AG04450 (cell line): ENCODE results near the gene RFTN1. TPM values are rescaled to one million over a fixed set of nuclear protein-coding genes. Genes with fewer than 3 reads are reported as not detected.

ENCODE experiments used
- CTCF ChIA-PET: fragments of 300-600, 350-600 bp; formaldehyde crosslinking; extraction: SDS; loops from one replicate; lab custom pipeline; 2022; ENCODE audit warnings: antibody characterized with exemption, inconsistent platforms; lab: Charles Lee
- POLR2A ChIA-PET: fragments of 350-600 bp; formaldehyde crosslinking; extraction: SDS; loops from one replicate; lab custom pipeline; 2021; ENCODE audit warnings: antibody characterized with exemption, inconsistent platforms; lab: Yijun Ruan, JAX
- DNase-seq: peaks from one replicate; pipeline ENCODE4 v3.0.0-alpha.2; 2011; ENCODE audit warnings: low read depth, low spot score
- H3K27ac ChIP-seq: one replicate; pipeline ENCODE4 v1.5.1; 2012; ENCODE audit warnings: low read depth, low read length, control low read depth
- H3K27me3 ChIP-seq: one replicate; pipeline ENCODE4 v1.6.0; 2012; ENCODE audit warnings: low read length; ENCODE audit not compliant: control insufficient read depth, insufficient read depth
- H3K4me3 ChIP-seq: 2 replicates; pipeline ENCODE4 v1.5.1; 2011; ENCODE audit warnings: mild to moderate bottlenecking, low read depth, low read length, control low read depth
- H3K9me3 ChIP-seq: 2 replicates; pipeline ENCODE4 v1.5.1; 2012; ENCODE audit warnings: low read length; ENCODE audit not compliant: control insufficient read depth, insufficient read depth
- polyA plus RNA-seq: library from polyadenylated mRNA; depleted of rRNA; stranded (reverse); fragments of >200 nt; gene quantifications from 2 replicates; pipeline ENCODE4 v1.2.3, GENCODE V29; 2011
- TF ChIP-seq, protein P1 (sequence below): IDR thresholded peaks from 2 replicates; pipeline ENCODE4 v1.5.1; 2011; ENCODE audit warnings: low read depth, low read length, control low read depth, inconsistent platforms

Gene RFTN1
- polyA plus RNA-seq, 1 experiment = 97.3 TPM

- no peak overlapping the region for H3K27ac ChIP-seq
- CTCF ChIA-PET = no interaction called here
- no peak for DNase-seq
- TF ChIP-seq, protein P1, sequence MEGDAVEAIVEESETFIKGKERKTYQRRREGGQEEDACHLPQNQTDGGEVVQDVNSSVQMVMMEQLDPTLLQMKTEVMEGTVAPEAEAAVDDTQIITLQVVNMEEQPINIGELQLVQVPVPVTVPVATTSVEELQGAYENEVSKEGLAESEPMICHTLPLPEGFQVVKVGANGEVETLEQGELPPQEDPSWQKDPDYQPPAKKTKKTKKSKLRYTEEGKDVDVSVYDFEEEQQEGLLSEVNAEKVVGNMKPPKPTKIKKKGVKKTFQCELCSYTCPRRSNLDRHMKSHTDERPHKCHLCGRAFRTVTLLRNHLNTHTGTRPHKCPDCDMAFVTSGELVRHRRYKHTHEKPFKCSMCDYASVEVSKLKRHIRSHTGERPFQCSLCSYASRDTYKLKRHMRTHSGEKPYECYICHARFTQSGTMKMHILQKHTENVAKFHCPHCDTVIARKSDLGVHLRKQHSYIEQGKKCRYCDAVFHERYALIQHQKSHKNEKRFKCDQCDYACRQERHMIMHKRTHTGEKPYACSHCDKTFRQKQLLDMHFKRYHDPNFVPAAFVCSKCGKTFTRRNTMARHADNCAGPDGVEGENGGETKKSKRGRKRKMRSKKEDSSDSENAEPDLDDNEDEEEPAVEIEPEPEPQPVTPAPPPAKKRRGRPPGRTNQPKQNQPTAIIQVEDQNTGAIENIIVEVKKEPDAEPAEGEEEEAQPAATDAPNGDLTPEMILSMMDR = no peak
- no peaks in the 10 kb centered on the region for H3K9me3 ChIP-seq
- no peaks in the 10 kb centered on the region for H3K27me3 ChIP-seq
- H3K4me3 ChIP-seq = no peak overlapping the region
- POLR2A ChIA-PET = no interaction called here
Measured at GRCh38 chr3:16323737-16324136, 189.8 kb downstream of the RFTN1 start.

DNA sequence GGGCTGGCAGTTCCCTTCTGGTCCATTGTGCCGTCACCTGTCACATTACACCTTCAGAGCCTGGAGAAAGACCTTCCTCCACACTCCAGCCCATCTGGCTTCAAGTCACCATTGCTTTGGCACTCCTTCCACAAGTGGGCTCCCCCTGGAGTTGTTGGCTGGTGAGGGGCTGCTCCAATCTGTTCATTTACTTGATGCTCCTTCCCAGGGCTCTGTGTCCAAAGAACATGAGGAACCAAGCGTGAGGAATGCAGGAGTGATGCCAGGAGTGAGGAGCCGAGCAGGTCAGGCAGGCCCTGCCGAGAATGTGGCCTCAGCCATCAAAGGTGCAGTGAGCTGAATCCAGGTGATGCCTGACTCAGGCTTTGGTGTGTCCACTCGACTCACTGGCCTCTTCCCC, 191.3 kb downstream of the RFTN1 start:
- Histone ChIP-seq H3K27me3 (no peaks in the 10 kb centered on the region), H3K27ac (no peak overlapping the region), H3K4me3 (no peak overlapping the region), H3K9me3 (no peaks in the 10 kb centered on the region)
- ChIA-PET POLR2A (no interaction called here), CTCF (no interaction called here)
- no peak for DNase-seq
- TF ChIP-seq, protein P1 = no peak

DNA sequence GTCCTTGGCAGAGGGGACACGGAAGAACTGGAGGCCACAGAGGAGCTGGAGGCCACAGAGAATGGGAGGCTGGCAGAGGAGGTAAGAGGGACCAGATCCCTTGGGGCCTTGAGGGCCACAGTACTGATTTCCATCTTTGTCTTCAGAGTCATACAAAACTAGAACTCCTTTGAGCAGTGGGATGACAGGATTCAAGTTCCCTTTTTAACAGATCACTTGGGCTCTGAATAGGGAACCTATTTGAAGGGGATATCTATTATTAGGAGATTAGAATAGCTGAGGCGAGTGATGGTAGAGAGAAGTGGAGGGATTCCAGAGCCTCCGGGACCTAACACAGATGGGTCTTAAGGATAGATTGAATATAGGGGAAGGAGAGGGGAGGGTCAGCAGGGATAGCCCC, 192.8 kb downstream of the RFTN1 start:
- no peak overlapping the region for H3K27ac ChIP-seq
- DNase-seq = no peak
- no peaks in the 10 kb centered on the region for H3K9me3 ChIP-seq
- POLR2A ChIA-PET = no interaction called here
- H3K4me3 ChIP-seq = no peak overlapping the region
- TF ChIP-seq, protein P1 = no peak
- CTCF ChIA-PET = interaction anchor here (0.6 to 1.4 kb wide), 2 partner anchors 30 to 196 kb away, joined by 4 to 5 read pairs; no protein-coding TSS in a partner anchor
- no peaks in the 10 kb centered on the region for H3K27me3 ChIP-seq

- Histone ChIP-seq H3K9me3 (no peaks in the 10 kb centered on the region), H3K27ac (no peak overlapping the region), H3K27me3 (no peaks in the 10 kb centered on the region), H3K4me3 (no peak overlapping the region)
- no peak for DNase-seq
- ChIA-PET POLR2A (no interaction called here), CTCF (interaction anchor here (0.6 to 1.4 kb wide), 4 partner anchors 13 to 1317 kb away, joined by 3 to 5 read pairs (median 4); no protein-coding TSS in a partner anchor)
- TF ChIP-seq, protein P1 = no peak
Measured at GRCh38 chr3:16319723-16320122, 193.8 kb downstream of the RFTN1 start.

GRCh38 chr3:16319307-16319706, 194.2 kb downstream of the RFTN1 start:
- no peak for DNase-seq
- no peak overlapping the region for H3K4me3 ChIP-seq
- TF ChIP-seq, protein P1 = peak; percentile 31; the same call in 1 of the 2 replicates
- no peaks in the 10 kb centered on the region for H3K27me3 ChIP-seq
- ChIA-PET POLR2A (no interaction called here), CTCF (interaction anchor here (0.7 to 1.0 kb wide), 2 partner anchors 13 to 27 kb away, joined by 3 to 5 read pairs; no protein-coding TSS in a partner anchor)
- no peaks in the 10 kb centered on the region for H3K9me3 ChIP-seq
- no peak overlapping the region for H3K27ac ChIP-seq
